Keratinocyte (primary cell): ENCODE results near the gene CELSR3.

Experiments
- EZH2 ChIP-seq: IDR thresholded peaks from one replicate; pipeline ENCODE4 v1.6.1; 2012; ENCODE audit warnings: inconsistent platforms, mild to moderate bottlenecking, low read length, moderate library complexity
- TF ChIP-seq, protein P1 (sequence below), 3 experiments: IDR thresholded peaks in 1 of 3; conservative IDR thresholded peaks in 1 of 3; optimal IDR thresholded peaks in 1 of 3; 2 replicates in 2 of 3; 3 replicates in 1 of 3; pipeline versions ENCODE3 to v1.5.1; 2011; ENCODE audit warnings: low read length in 3 of 3, mild to moderate bottlenecking in 3 of 3, moderate library complexity in 2 of 3, control low read depth in 1 of 3, inconsistent platforms in 1 of 3; ENCODE audit not compliant: insufficient read depth in 2 of 3; ENCODE audit errors: extremely low read depth in 1 of 3

DNA sequence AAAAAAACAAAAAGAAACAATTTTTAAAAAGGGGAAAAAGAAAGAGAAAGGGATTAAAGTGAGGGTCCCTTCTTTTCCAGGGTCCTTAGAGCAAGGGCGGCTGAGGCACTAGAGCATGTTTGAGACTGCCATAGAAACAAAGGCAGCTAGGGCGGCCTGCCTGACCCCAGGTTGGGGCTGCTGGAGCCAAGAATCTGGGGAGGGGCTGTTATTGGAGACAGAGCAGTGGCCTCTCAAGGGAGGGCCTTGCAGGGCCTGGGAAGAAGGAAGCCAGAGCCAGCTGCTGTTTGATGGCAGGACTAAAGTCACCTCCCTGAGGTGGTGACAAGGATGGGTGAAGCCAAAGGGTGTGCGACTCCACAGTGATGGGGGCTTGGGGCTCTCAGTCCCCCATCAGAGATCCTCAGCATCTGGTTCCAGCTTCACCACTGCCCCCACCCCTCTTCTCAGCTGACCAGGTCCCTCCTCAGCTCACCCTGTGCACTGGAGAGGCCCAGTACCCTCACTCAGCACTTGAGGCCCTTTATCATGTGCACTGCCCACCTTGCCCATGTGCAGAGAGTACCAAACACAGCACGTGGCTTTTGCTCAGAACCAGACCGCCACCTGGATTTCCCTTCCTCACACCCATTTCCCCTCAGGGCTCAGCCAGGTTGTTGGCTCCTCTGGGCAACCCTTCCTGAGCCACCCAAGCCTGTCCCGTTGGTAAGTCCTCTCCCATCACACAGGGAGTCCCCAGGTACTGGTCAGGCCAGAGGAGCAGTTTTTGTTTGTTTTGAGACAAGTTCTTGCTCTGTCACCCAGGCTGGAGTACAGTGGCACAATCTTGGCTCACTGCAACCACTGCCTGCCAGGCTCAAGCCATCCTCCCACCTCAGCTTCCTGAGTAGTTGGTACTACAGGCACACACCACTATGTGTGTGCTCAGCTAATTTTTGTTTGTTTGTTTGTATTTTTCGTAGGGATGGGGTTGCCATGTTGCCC is 42.9 kb downstream of the CELSR3 start:
- TF ChIP-seq, protein P1, sequence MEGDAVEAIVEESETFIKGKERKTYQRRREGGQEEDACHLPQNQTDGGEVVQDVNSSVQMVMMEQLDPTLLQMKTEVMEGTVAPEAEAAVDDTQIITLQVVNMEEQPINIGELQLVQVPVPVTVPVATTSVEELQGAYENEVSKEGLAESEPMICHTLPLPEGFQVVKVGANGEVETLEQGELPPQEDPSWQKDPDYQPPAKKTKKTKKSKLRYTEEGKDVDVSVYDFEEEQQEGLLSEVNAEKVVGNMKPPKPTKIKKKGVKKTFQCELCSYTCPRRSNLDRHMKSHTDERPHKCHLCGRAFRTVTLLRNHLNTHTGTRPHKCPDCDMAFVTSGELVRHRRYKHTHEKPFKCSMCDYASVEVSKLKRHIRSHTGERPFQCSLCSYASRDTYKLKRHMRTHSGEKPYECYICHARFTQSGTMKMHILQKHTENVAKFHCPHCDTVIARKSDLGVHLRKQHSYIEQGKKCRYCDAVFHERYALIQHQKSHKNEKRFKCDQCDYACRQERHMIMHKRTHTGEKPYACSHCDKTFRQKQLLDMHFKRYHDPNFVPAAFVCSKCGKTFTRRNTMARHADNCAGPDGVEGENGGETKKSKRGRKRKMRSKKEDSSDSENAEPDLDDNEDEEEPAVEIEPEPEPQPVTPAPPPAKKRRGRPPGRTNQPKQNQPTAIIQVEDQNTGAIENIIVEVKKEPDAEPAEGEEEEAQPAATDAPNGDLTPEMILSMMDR (optimal IDR thresholded peaks at IDR 0.05 in 1 of 3, IDR thresholded peaks at IDR 0.05 in 1 of 3, conservative IDR thresholded peaks at IDR 0.05 in 1 of 3; ENCODE audit: extremely low read depth in 1 of 3, insufficient read depth in 2 of 3, low read length in 3 of 3) = no peak
- no peak for TF ChIP-seq EZH2
